Measurements from ENCODE around the gene ZBTB21.
"Not testable (repeated sequence)": the region's sequence is repeated elsewhere in the genome, so short reads cannot be mapped to it uniquely, and the experiment has no call there.

- TF ChIP-seq POLR2AphosphoS5 (IDR thresholded peaks at IDR 0.05; ENCODE audit: low read depth, low read length); CTCF (IDR thresholded peaks at IDR 0.05); SIN3A (IDR thresholded peaks at IDR 0.05; ENCODE audit: borderline replicate concordance, insufficient read depth, low read depth, low read length); TCF7L2 (IDR thresholded peaks at IDR 0.05; ENCODE audit: low read depth, low read length): not testable (repeated sequence)
- TF ChIP-seq, protein P1, sequence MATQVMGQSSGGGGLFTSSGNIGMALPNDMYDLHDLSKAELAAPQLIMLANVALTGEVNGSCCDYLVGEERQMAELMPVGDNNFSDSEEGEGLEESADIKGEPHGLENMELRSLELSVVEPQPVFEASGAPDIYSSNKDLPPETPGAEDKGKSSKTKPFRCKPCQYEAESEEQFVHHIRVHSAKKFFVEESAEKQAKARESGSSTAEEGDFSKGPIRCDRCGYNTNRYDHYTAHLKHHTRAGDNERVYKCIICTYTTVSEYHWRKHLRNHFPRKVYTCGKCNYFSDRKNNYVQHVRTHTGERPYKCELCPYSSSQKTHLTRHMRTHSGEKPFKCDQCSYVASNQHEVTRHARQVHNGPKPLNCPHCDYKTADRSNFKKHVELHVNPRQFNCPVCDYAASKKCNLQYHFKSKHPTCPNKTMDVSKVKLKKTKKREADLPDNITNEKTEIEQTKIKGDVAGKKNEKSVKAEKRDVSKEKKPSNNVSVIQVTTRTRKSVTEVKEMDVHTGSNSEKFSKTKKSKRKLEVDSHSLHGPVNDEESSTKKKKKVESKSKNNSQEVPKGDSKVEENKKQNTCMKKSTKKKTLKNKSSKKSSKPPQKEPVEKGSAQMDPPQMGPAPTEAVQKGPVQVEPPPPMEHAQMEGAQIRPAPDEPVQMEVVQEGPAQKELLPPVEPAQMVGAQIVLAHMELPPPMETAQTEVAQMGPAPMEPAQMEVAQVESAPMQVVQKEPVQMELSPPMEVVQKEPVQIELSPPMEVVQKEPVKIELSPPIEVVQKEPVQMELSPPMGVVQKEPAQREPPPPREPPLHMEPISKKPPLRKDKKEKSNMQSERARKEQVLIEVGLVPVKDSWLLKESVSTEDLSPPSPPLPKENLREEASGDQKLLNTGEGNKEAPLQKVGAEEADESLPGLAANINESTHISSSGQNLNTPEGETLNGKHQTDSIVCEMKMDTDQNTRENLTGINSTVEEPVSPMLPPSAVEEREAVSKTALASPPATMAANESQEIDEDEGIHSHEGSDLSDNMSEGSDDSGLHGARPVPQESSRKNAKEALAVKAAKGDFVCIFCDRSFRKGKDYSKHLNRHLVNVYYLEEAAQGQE (IDR thresholded peaks at IDR 0.05; ENCODE audit: insufficient read depth in 1 of 2, low read depth in 2 of 2, low read length in 1 of 2): not testable (repeated sequence)
Observed at GRCh38 chr21:41949631-41950030, 60.5 kb downstream of the ZBTB21 start.
